C4-2B (cell line): Measurements from ENCODE around the gene SMG9.

Experiments used
- CTCF ChIP-seq: fragments of 450-650 bp; conservative IDR thresholded peaks from 2 replicates; pipeline ENCODE4 v1.5.1; 2017; ENCODE audit warnings: mild to moderate bottlenecking
- ZFX ChIP-seq: fragments of 450-650 bp; IDR thresholded peaks from 2 replicates; pipeline ENCODE4 v1.6.1; 2017

- no peak for TF ChIP-seq CTCF
- no peak for TF ChIP-seq ZFX
Observed at GRCh38 chr19:43762814-43763213, 8.1 kb upstream of the SMG9 start.
